GM23248 (cell line): Measurements from ENCODE around the gene MTHFD1.

Experiments
- EZH2 ChIP-seq: fragments of 200-600 bp; sonication (generic); IDR thresholded peaks from 2 replicates; pipeline ENCODE4 v1.6.1; 2018; ENCODE audit warnings: antibody characterized with exemption, mild to moderate bottlenecking; ENCODE audit not compliant: insufficient read depth, poor library complexity, severe bottlenecking
- EZH2phosphoT487 ChIP-seq: fragments of 200-600 bp; sonication (generic); IDR thresholded peaks from 2 replicates; pipeline ENCODE4 v1.6.1; 2018; ENCODE audit warnings: antibody characterized with exemption, moderate library complexity, mild to moderate bottlenecking, low read depth; ENCODE audit not compliant: insufficient read depth

DNA sequence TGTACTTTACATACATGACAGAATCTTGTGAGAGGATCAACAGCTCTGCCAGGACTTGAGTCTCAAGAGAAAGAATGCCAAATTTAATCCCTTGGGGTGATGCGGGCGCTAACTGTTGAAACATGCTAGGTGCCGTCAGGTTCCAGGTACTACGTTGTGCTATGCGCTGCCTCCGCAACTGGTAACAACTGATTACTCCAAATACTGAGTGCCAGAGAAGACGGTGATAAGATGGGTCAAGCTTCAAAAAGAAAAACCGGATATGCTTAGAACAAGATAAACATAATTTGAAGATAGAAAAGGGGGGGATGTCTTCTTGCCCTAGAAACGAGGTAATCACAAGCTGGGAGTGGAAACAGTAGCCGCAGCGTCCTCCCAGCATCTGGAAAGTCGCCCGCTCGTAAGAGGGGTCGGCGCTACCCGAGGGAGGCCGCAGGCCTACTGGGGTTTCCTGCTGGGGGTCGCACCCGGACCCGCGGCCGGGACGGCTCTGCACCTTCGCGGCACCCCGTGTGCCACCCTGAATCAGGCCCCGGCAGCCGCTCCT lies 114.8 kb downstream of the MTHFD1 start:
- no peak for TF ChIP-seq EZH2
- no peak for TF ChIP-seq EZH2phosphoT487
